GM20000 (cell line): ENCODE data around the gene FGF21.

Source experiments
- DNase-seq: peaks from one replicate; pipeline ENCODE4 v3.0.0; 2012; ENCODE audit warnings: low spot score
- CTCF ChIP-seq: IDR thresholded peaks from 2 replicates; pipeline ENCODE4 v1.5.1; 2012; ENCODE audit warnings: mild to moderate bottlenecking, control low read depth; ENCODE audit errors: extremely low read depth, missing control alignments

The FGF21 gene

GRCh38 chr19:48793271-48793670 lies 37.9 kb downstream of the FGF21 start:
- no peak for DNase-seq

GRCh38 chr19:48794291-48794690 lies 39.0 kb downstream of the FGF21 start:
- no peak for DNase-seq
- TF ChIP-seq CTCF = no peak

More at GRCh38 chr19:48793271-48793670, 37.9 kb downstream of the FGF21 start:
- no peak for TF ChIP-seq CTCF

GRCh38 chr19:48795055-48795684 lies 39.8 kb downstream of the FGF21 start:
- TF ChIP-seq CTCF = peak; percentile 63
- peak; percentile 92 for DNase-seq

- TF ChIP-seq CTCF = no peak
- peak; percentile 13 for DNase-seq
Measured at GRCh38 chr19:48795685-48796070, 40.4 kb downstream of the FGF21 start.

- no peak for TF ChIP-seq CTCF
- DNase-seq = no peak
Measured at GRCh38 chr19:48796298-48797083, 41.2 kb downstream of the FGF21 start.

GRCh38 chr19:48797103-48797502 lies 41.8 kb downstream of the FGF21 start:
- no peak for DNase-seq
- TF ChIP-seq CTCF = no peak

GRCh38 chr19:48798937-48799336 lies 43.6 kb downstream of the FGF21 start:
- no peak for TF ChIP-seq CTCF
- peak; percentile 17 for DNase-seq
